Smooth muscle cell (in vitro differentiated cells): Measurements from ENCODE around the gene ADGRD1. TPM values are rescaled to one million over a fixed set of nuclear protein-coding genes. Genes with fewer than 3 reads are reported as not detected.

ENCODE experiments used
- DNase-seq: peaks from one replicate; lab custom pipeline; 2025; ENCODE audit not compliant: unreplicated experiment; lab: John Stamatoyannopoulos, UW
- H2AFZ ChIP-seq: fragments of 200-600 bp; sonication (generic); 2 replicates; pipeline ENCODE4 v1.6.0; 2016; ENCODE audit warnings: antibody characterized with exemption, low read depth, mild to moderate bottlenecking
- H3F3A ChIP-seq: fragments of 200-600 bp; sonication (generic); 2 replicates; pipeline ENCODE4 v1.6.0; 2017; ENCODE audit warnings: antibody characterized with exemption, low read depth
- H3K27ac ChIP-seq: fragments of 200-600 bp; sonication (generic); 2 replicates; pipeline ENCODE4 v1.5.1; 2016; ENCODE audit warnings: low read depth, mild to moderate bottlenecking
- H3K27me3 ChIP-seq: fragments of 200-600 bp; sonication (generic); 2 replicates; pipeline ENCODE4 v1.6.1; 2016; ENCODE audit warnings: low read depth, mild to moderate bottlenecking
- H3K36me3 ChIP-seq: fragments of 200-600 bp; sonication (generic); 2 replicates; pipeline ENCODE4 v1.5.1; 2016; ENCODE audit warnings: low read depth
- H3K4me1 ChIP-seq: fragments of 200-600 bp; sonication (generic); 2 replicates; pipeline ENCODE4 v1.5.1; 2016; ENCODE audit warnings: low read depth
- H3K4me2 ChIP-seq: fragments of 200-600 bp; sonication (generic); 2 replicates; pipeline ENCODE4 v1.6.0; 2016; ENCODE audit warnings: mild to moderate bottlenecking
- H3K4me3 ChIP-seq: fragments of 200-600 bp; sonication (generic); 2 replicates; pipeline ENCODE4 v1.5.1; 2016; ENCODE audit warnings: mild to moderate bottlenecking
- H3K79me2 ChIP-seq: fragments of 200-600 bp; sonication (generic); 2 replicates; pipeline ENCODE4 v1.6.0; 2016; ENCODE audit warnings: low read depth, mild to moderate bottlenecking
- H3K9ac ChIP-seq: fragments of 200-600 bp; sonication (generic); 2 replicates; pipeline ENCODE4 v1.6.0; 2016; ENCODE audit warnings: low read depth
- H3K9me3 ChIP-seq: fragments of 200-600 bp; sonication (generic); replicated peaks from 2 replicates; pipeline ENCODE4 v1.5.1; 2016; ENCODE audit warnings: low read depth
- H4K20me1 ChIP-seq: fragments of 200-600 bp; sonication (generic); 2 replicates; pipeline ENCODE4 v1.6.0; 2016; ENCODE audit warnings: low read depth
- CTCF ChIP-seq: fragments of 200-600 bp; sonication (generic); IDR thresholded peaks from 2 replicates; pipeline ENCODE4 v1.5.1; 2017; ENCODE audit warnings: borderline replicate concordance, mild to moderate bottlenecking, antibody characterized with exemption; ENCODE audit not compliant: insufficient read depth, poor library complexity, severe bottlenecking
- WGBS: methylation state at CpG from one replicate; pipeline ENCODE4 v1.1.7; 2016; ENCODE audit warnings: low lambda C conversion rate; 5-methylcytosine and 5-hydroxymethylcytosine counted together
- polyA plus RNA-seq: library from polyadenylated mRNA; unstranded; fragments of >200 nt; fragmentation: Nextera tagmentation; extraction: Ambion mirVana; gene quantifications from 2 replicates; pipeline ENCODE4 v1.2.1, GENCODE V29; 2016
- total RNA-seq: library from RNA; depleted of rRNA; stranded (reverse); fragments of >200 nt; gene quantifications from 2 replicates; pipeline ENCODE4 v1.2.3, GENCODE V29; 2014

The ADGRD1 gene
- total and polyA plus RNA-seq, 2 experiments from 2014 or later = 0.14 TPM; not detected in 1

GRCh38 chr12:131102991-131103668 lies 149.4 kb downstream of the ADGRD1 start:
- no peaks in the 10 kb centered on the region for H3F3A ChIP-seq
- no peak for DNase-seq
- H3K9ac ChIP-seq = no peak overlapping the region
- H4K20me1 ChIP-seq = no peaks in the 10 kb centered on the region
- 88% methylated on average over 19 of the region's 19 CpGs for WGBS
- H3K4me1 ChIP-seq = no peaks in the 10 kb centered on the region
- H3K4me3 ChIP-seq = no peak overlapping the region
- no peak overlapping the region for H2AFZ ChIP-seq
- no peaks in the 10 kb centered on the region for H3K9me3 ChIP-seq
- H3K27me3 ChIP-seq = peaks cover 3% of the 10 kb centered on the region
- H3K27ac ChIP-seq = no peak overlapping the region
- no peaks in the 10 kb centered on the region for H3K79me2 ChIP-seq
- H3K4me2 ChIP-seq = no peak overlapping the region
- no peaks in the 10 kb centered on the region for H3K36me3 ChIP-seq
- TF ChIP-seq CTCF = no peak

- Histone ChIP-seq H3K9ac (no peak overlapping the region), H3K36me3 (no peaks in the 10 kb centered on the region), H3K27ac (no peak overlapping the region), H4K20me1 (no peaks in the 10 kb centered on the region), H3K4me2 (no peak overlapping the region), H3K4me1 (no peaks in the 10 kb centered on the region), H3K9me3 (no peaks in the 10 kb centered on the region), H3K4me3 (no peak overlapping the region), H2AFZ (no peak overlapping the region), H3K79me2 (no peaks in the 10 kb centered on the region), H3F3A (no peaks in the 10 kb centered on the region), H3K27me3 (peaks cover under 1% of the 10 kb centered on the region)
- WGBS = 92% methylated on average over 35 of the region's 35 CpGs
- TF ChIP-seq CTCF = no peak
- DNase-seq = no peak
Observed at GRCh38 chr12:131103669-131104462, 150.2 kb downstream of the ADGRD1 start.

- no peak overlapping the region for H3K4me3 ChIP-seq
- H4K20me1 ChIP-seq = no peaks in the 10 kb centered on the region
- TF ChIP-seq CTCF = peak; percentile 90
- DNase-seq = peak; percentile 57
- H3K4me2 ChIP-seq = no peak overlapping the region
- H3K79me2 ChIP-seq = no peaks in the 10 kb centered on the region
- H3K9ac ChIP-seq = no peak overlapping the region
- H3K9me3 ChIP-seq = no peaks in the 10 kb centered on the region
- H3K27me3 ChIP-seq = no peaks in the 10 kb centered on the region
- no peaks in the 10 kb centered on the region for H3K4me1 ChIP-seq
- no peaks in the 10 kb centered on the region for H3K36me3 ChIP-seq
- no peak overlapping the region for H3K27ac ChIP-seq
- H2AFZ ChIP-seq = no peak overlapping the region
- WGBS = 46% methylated on average over 32 of the region's 32 CpGs
- no peaks in the 10 kb centered on the region for H3F3A ChIP-seq
Observed at GRCh38 chr12:131104463-131105350, 151.0 kb downstream of the ADGRD1 start.
